Tibial nerve (tissue), 4 donors: ENCODE measurements around the gene DLG1.

Source experiments
- CTCF ChIP-seq, 5 experiments: fragments of 200-600 bp in 3 of 5; fragments of 450-650 bp in 2 of 5; sonication (generic) in 3 of 5; IDR thresholded peaks; one replicate each; pipeline ENCODE4 v1.5.1; 2016 to 2019; ENCODE audit warnings: antibody characterized with exemption in 5 of 5, mild to moderate bottlenecking in 3 of 5, moderate library complexity in 2 of 5
- EP300 ChIP-seq, 2 donors: sonication (generic); formaldehyde crosslinking; IDR thresholded peaks; one replicate each; pipeline ENCODE4 v1.6.1; 2017; ENCODE audit warnings: antibody characterized with exemption in 2 of 2, mild to moderate bottlenecking in 1 of 2
- POLR2A ChIP-seq, 2 donors: fragments of 450-650 bp; IDR thresholded peaks; one replicate each; pipeline ENCODE4 v1.6.1; 2017; ENCODE audit warnings: antibody characterized with exemption in 2 of 2, mild to moderate bottlenecking in 2 of 2, moderate library complexity in 2 of 2

DNA sequence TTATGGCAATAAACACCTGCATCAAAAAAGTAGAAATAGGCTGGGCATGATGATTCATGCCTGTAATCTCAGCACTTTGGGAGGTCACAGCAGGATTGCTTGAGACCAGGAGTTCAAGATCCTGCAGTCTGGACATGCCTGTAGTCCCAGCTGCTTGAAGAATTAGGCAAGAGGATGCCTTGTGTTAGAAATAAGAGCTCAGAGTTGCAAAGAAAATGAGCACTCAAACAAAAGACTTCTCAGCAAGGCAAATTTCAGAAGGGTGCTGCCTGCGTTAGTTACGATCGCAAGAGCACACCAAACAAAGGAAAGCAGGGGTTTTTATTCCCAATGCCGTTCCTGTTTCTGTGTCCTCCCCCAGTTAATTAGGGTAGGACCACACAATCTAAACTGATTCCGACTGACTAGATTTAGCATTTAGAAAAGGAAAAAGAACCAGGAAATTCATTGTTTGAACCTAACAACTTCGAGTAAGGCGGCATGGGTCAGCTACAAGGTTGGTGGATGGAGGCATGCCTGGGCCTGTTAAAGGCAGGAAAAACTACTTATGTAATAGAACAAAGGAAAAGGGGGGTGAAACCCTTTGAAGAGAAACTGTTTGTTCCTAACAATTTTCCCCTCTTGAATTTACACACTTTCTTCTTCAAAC is 55.5 kb downstream of the DLG1 start:
- TF ChIP-seq CTCF (IDR thresholded peaks at IDR 0.05) (no peak), POLR2A (IDR thresholded peaks at IDR 0.05) (no peak), EP300 (IDR thresholded peaks at IDR 0.05) (no peak)
